NCI-H2227 treated with DMSO at 0.1 percent for 48 hours (cell line): ENCODE data around the gene VSIG8.

Experiments
- DNase-seq: peaks from one replicate; lab custom pipeline; 2025; lab: John Stamatoyannopoulos, UW

VSIG8 gene

GRCh38 chr1:159856576-159856975, 5.9 kb downstream of the VSIG8 start:
- no peak for DNase-seq

- DNase-seq: no peak
Measured at GRCh38 chr1:159855709-159856108, 6.7 kb downstream of the VSIG8 start.

- peak; percentile 54 for DNase-seq
Measured at GRCh38 chr1:159854693-159855192, 7.7 kb downstream of the VSIG8 start.

- peak; percentile 43 for DNase-seq
Measured at GRCh38 chr1:159854116-159854692, 8.3 kb downstream of the VSIG8 start.

GRCh38 chr1:159853417-159854115, 8.9 kb downstream of the VSIG8 start:
- peak; percentile 43 for DNase-seq

- DNase-seq: no peak
Measured at GRCh38 chr1:159851407-159851806, 11.1 kb downstream of the VSIG8 start.

- DNase-seq: no peak
Measured at GRCh38 chr1:159849626-159850366, 12.7 kb downstream of the VSIG8 start.

GRCh38 chr1:159848326-159848725, 14.1 kb downstream of the VSIG8 start:
- DNase-seq: no peak

GRCh38 chr1:159847231-159847630, 15.2 kb downstream of the VSIG8 start:
- DNase-seq: no peak

GRCh38 chr1:159845751-159846629, 16.5 kb downstream of the VSIG8 start:
- no peak for DNase-seq

- no peak for DNase-seq
Measured at GRCh38 chr1:159843459-159843858, 19.0 kb downstream of the VSIG8 start.

- DNase-seq: no peak
Measured at GRCh38 chr1:159841749-159842148, 20.7 kb downstream of the VSIG8 start.

GRCh38 chr1:159839116-159839849, 23.2 kb downstream of the VSIG8 start:
- no peak for DNase-seq

GRCh38 chr1:159838715-159839114, 23.7 kb downstream of the VSIG8 start:
- DNase-seq: no peak

GRCh38 chr1:159835862-159836525, 26.5 kb downstream of the VSIG8 start:
- no peak for DNase-seq

- no peak for DNase-seq
Measured at GRCh38 chr1:159835356-159835755, 27.1 kb downstream of the VSIG8 start.

GRCh38 chr1:159832309-159832708, 30.1 kb downstream of the VSIG8 start:
- no peak for DNase-seq

GRCh38 chr1:159831412-159832141, 30.9 kb downstream of the VSIG8 start:
- DNase-seq: no peak

- no peak for DNase-seq
Measured at GRCh38 chr1:159830722-159831121, 31.7 kb downstream of the VSIG8 start.
